ENCODE results near the gene MRLN.

Gene MRLN

DNA sequence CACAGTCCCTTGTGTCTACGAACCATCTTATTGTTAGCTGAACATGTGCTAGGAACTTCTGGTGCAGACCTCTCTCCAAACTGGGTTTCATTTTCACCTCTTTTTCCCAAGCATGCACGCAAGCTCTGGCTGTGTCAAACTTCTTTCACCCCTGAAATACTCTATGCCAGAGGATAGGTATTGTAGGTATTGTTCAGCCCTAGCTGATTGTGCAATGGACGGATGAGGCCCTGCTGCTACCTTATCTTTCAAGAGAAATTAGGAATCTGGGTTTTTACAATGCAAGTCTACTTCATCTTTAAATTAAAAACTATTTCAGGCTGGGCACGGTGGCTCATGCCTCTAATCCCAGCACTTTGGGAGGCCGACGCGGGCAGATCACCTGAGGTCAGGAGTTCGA is 28.3 kb upstream of the MRLN start:
- TF ChIP-seq POLR2A (IDR thresholded peaks at IDR 0.05; ENCODE audit: extremely low read depth, insufficient read length) (no peak), MYC (IDR thresholded peaks at IDR 0.05; ENCODE audit: low read depth, low read length) (no peak)
- TF ChIP-seq, protein P1, sequence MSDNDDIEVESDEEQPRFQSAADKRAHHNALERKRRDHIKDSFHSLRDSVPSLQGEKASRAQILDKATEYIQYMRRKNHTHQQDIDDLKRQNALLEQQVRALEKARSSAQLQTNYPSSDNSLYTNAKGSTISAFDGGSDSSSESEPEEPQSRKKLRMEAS (IDR thresholded peaks at IDR 0.05; ENCODE audit: low read depth, low read length): no peak
- TF ChIP-seq, protein P2, sequence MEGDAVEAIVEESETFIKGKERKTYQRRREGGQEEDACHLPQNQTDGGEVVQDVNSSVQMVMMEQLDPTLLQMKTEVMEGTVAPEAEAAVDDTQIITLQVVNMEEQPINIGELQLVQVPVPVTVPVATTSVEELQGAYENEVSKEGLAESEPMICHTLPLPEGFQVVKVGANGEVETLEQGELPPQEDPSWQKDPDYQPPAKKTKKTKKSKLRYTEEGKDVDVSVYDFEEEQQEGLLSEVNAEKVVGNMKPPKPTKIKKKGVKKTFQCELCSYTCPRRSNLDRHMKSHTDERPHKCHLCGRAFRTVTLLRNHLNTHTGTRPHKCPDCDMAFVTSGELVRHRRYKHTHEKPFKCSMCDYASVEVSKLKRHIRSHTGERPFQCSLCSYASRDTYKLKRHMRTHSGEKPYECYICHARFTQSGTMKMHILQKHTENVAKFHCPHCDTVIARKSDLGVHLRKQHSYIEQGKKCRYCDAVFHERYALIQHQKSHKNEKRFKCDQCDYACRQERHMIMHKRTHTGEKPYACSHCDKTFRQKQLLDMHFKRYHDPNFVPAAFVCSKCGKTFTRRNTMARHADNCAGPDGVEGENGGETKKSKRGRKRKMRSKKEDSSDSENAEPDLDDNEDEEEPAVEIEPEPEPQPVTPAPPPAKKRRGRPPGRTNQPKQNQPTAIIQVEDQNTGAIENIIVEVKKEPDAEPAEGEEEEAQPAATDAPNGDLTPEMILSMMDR (IDR thresholded peaks at IDR 0.05; ENCODE audit: low read depth, low read length): no peak
- DNase-seq (ENCODE audit: low read depth): no peak

DNA sequence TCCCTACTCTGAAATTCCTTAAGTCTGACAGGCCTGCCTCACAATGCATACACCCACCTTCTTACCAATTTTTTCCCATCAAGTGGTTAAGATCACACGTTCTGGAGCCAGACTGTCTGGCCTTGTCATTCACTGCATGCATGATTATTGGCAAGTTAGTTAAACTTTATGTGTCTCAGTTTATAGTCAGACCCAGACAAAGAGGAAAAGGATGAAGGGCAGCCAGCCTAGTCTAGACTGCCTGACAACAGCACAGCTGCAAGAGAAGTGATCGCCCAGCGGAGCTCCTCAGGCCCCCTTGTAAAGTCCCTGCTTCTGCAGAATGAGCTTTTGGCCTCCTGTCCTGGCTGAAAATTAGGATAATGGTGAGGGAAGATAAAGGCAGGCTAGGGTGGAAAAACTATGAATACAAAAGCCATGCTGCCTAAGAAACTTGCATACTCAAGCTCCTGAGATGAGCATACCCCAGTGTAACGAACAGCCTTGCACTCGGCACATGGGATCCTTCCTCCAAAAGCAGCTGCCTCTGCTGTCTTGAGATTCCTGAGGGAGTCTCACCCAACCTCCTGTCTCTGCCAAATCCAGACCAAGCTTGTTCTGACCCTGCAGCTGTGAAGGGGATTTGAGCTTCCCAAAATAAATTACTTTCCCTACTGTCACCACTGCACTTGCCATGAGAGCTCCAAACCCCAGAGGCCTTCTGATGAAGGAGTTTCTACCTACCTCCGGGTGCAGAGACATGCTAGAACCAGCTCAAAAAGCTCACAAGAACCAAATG is 26.7 kb upstream of the MRLN start:
- DNase-seq (ENCODE audit: low read depth): no peak
- TF ChIP-seq, protein P2 (IDR thresholded peaks at IDR 0.05; ENCODE audit: low read depth, low read length): no peak
- TF ChIP-seq POLR2A (IDR thresholded peaks at IDR 0.05; ENCODE audit: extremely low read depth, insufficient read length) (no peak), MYC (IDR thresholded peaks at IDR 0.05; ENCODE audit: low read depth, low read length) (no peak)
- TF ChIP-seq, protein P1 (IDR thresholded peaks at IDR 0.05; ENCODE audit: low read depth, low read length): no peak
- H3K4me3 ChIP-seq (ENCODE audit: low read depth, low read length): no peak overlapping the region

More for the DNA sequence above, 28.3 kb upstream of the MRLN start:
- no peak overlapping the region for H3K4me3 ChIP-seq (ENCODE audit: low read depth, low read length)

DNA sequence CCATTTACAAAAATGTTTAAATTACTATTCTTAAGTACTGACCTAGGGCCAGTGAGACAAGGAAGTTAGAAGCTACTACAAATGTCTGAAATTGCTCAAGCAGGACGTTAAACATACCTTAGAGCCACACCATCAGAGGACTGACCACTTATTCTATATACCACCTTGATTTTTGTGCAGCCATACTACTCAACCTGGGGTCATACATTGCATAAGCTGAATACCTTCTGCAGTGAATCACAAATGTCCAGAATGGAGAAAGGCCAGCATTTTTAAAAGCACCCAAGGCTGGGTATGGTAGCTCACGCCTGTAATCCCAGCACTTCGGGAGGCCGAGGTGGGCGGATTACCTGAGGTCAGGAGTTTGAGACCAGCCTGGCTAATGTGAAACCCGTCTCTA is 21.2 kb upstream of the MRLN start:
- TF ChIP-seq POLR2A (IDR thresholded peaks at IDR 0.05; ENCODE audit: extremely low read depth, insufficient read length) (no peak), MYC (IDR thresholded peaks at IDR 0.05; ENCODE audit: low read depth, low read length) (no peak)
- TF ChIP-seq, protein P1 (IDR thresholded peaks at IDR 0.05; ENCODE audit: low read depth, low read length): no peak
- TF ChIP-seq, protein P2 (IDR thresholded peaks at IDR 0.05; ENCODE audit: low read depth, low read length): no peak

DNA sequence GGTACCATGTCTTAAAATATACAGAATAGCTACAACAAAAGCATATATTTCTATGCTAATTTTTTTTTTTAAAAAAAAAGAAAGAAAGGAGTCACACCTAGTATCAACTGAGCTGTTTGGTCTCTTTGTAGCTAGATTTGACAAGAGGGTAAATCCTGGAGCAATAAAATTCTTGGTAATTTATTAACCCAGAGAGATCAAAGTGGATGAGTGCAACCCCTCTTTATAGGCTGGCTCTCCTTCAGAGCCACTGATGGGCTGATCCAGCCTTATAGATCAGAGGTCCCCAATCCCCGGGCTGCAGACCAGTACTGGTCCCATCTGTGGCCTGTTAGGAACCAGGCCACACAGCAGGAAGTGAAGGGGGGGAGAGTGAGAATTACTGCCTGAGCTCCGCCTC is 19.8 kb upstream of the MRLN start:
- TF ChIP-seq POLR2A (IDR thresholded peaks at IDR 0.05; ENCODE audit: extremely low read depth, insufficient read length): no peak
- no peak for TF ChIP-seq MYC (IDR thresholded peaks at IDR 0.05; ENCODE audit: low read depth, low read length)
- TF ChIP-seq, protein P2 (IDR thresholded peaks at IDR 0.05; ENCODE audit: low read depth, low read length): no peak
- TF ChIP-seq, protein P1 (IDR thresholded peaks at IDR 0.05; ENCODE audit: low read depth, low read length): no peak
- DNase-seq (ENCODE audit: low read depth): no peak
- H3K4me3 ChIP-seq (ENCODE audit: low read depth, low read length): no peak overlapping the region

More for the DNA sequence above, 21.2 kb upstream of the MRLN start:
- no peak overlapping the region for H3K4me3 ChIP-seq (ENCODE audit: low read depth, low read length)
- no peak for DNase-seq (ENCODE audit: low read depth)

DNA sequence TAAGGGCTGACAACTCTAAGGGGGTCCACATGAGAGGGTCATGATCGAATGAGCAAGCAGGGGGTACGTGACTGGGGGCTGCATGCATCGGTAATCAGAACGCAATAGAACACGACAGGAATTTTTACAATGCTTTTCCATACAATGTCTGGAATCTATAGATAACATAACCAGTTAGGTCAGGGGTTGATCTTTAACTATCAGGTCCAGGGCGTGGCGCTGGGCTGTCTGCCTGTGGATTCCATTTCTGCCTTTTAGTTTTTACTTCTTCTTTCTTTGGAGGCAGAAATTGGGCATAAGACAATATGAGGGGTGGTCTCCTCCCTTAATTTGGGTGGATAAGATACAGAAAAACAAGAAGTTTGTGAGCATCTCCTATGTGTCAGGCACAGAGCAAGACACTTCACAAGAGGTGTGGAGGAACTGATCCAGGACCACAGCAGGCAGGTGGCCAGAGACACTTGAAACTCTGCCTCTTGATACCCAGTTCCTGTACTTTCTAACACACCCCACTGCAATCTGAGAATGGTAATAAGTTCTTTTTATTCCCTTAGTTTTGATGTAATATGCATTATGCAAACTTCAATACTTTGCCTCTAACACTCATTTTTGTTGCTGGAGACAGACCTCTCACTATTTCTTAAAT is 18.0 kb upstream of the MRLN start:
- DNase-seq (ENCODE audit: low read depth): no peak
- TF ChIP-seq MYC (IDR thresholded peaks at IDR 0.05; ENCODE audit: low read depth, low read length): no peak
- TF ChIP-seq, protein P1 (IDR thresholded peaks at IDR 0.05; ENCODE audit: low read depth, low read length): no peak
- no peak for TF ChIP-seq POLR2A (IDR thresholded peaks at IDR 0.05; ENCODE audit: extremely low read depth, insufficient read length)
- TF ChIP-seq, protein P2 (IDR thresholded peaks at IDR 0.05; ENCODE audit: low read depth, low read length): no peak
- no peak overlapping the region for H3K4me3 ChIP-seq (ENCODE audit: low read depth, low read length)

Data from NB4 (cell line).